ENCODE results near the gene FOXN3.

GRCh38 chr14:89262041-89262440 is 155.0 kb downstream of the FOXN3 start:
- TF ChIP-seq POLR2A (IDR thresholded peaks at IDR 0.05) = no peak
- TF ChIP-seq CTCF (IDR thresholded peaks at IDR 0.05) = no peak
